HG02981 (cell line): ENCODE results near the gene GOLGA6A.
"Not testable (repeated sequence)": the region's sequence is repeated elsewhere in the genome, so short reads cannot be mapped to it uniquely, and the experiment has no call there.

ENCODE experiments used
- ATAC-seq: cut with Tn5 transposase; IDR thresholded peaks from one replicate; pipeline ENCODE4 v1.9.1; 2021; ENCODE audit warnings: mild to moderate bottlenecking, moderate library complexity; ENCODE audit not compliant: unreplicated experiment

Gene GOLGA6A

GRCh38 chr15:74053941-74054529, 28.3 kb downstream of the GOLGA6A start:
- no peak for ATAC-seq

- no peak for ATAC-seq
Measured at GRCh38 chr15:74053517-74053916, 28.8 kb downstream of the GOLGA6A start.

GRCh38 chr15:74052271-74053260, 29.8 kb downstream of the GOLGA6A start:
- not testable (repeated sequence) for ATAC-seq

GRCh38 chr15:74050556-74051234, 31.7 kb downstream of the GOLGA6A start:
- ATAC-seq, result no peak

- no peak for ATAC-seq
Measured at GRCh38 chr15:74050127-74050526, 32.2 kb downstream of the GOLGA6A start.

GRCh38 chr15:74046275-74046674, 36.1 kb downstream of the GOLGA6A start:
- ATAC-seq, result no peak

GRCh38 chr15:74045636-74046274, 36.6 kb downstream of the GOLGA6A start:
- no peak for ATAC-seq

GRCh38 chr15:74045184-74045583, 37.2 kb downstream of the GOLGA6A start:
- no peak for ATAC-seq

- no peak for ATAC-seq
Measured at GRCh38 chr15:74044267-74045110, 37.9 kb downstream of the GOLGA6A start.

- no peak for ATAC-seq
Measured at GRCh38 chr15:74043425-74044266, 38.7 kb downstream of the GOLGA6A start.

- ATAC-seq, result no peak
Measured at GRCh38 chr15:74042603-74043424, 39.5 kb downstream of the GOLGA6A start.

- no peak for ATAC-seq
Measured at GRCh38 chr15:74041777-74042435, 40.4 kb downstream of the GOLGA6A start.

- no peak for ATAC-seq
Measured at GRCh38 chr15:74041311-74041756, 41.0 kb downstream of the GOLGA6A start.

GRCh38 chr15:74040109-74040850, 42.1 kb downstream of the GOLGA6A start:
- ATAC-seq, result no peak

- no peak for ATAC-seq
Measured at GRCh38 chr15:74039656-74040010, 42.7 kb downstream of the GOLGA6A start.

GRCh38 chr15:74038707-74039655, 43.4 kb downstream of the GOLGA6A start:
- no peak for ATAC-seq
